Panc1 (cell line): ENCODE measurements around the gene ADORA1.

Experiments
- CTCF ChIP-seq: fragments of 450-650 bp; IDR thresholded peaks from 2 replicates; pipeline ENCODE4 v1.5.1; 2017; ENCODE audit warnings: mild to moderate bottlenecking
- POLR2AphosphoS5 ChIP-seq: IDR thresholded peaks from 2 replicates; pipeline ENCODE4 v1.6.1; 2012; ENCODE audit warnings: mild to moderate bottlenecking, low read depth, low read length, moderate library complexity
- TCF7L2 ChIP-seq: IDR thresholded peaks from 2 replicates; pipeline ENCODE4 v1.6.1; 2011; ENCODE audit warnings: mild to moderate bottlenecking, low read depth, low read length, inconsistent platforms

DNA sequence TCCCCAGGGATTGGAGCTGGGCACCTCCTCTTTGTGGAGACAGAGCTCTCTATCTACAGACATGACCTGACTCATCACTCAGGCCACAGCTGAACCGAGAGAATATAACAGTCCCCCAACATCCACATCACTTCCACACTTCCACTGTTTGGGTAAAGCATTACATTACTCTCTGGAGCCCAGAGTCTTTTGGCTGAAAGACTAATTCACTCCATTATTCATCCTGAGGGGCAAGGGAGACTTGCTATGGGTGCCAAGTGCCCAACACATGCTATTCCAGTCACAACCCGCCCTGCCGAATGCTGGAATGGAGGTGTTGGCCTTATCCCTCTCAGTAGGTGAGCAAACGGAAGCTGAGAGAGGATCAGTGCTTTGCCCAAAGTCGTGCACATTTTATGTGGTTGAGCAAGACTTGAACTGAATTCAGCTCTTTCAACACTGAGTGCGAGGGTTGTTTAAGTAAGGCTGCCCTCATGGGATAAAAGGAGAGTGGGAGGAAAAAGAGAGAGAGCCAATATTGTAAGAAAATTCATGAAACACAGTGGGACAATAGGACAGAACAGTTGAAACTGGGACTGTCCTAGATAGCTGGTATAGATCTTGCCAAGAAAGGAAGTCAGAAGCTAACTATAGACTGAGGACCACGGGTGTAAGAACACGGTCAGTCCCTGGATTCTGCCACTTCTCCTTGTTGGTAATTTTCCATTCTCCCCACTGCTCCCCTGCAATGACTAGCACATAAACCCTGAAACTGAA lies 72.5 kb downstream of the ADORA1 start:
- TF ChIP-seq CTCF, result no peak
- TF ChIP-seq POLR2AphosphoS5, result no peak
- TF ChIP-seq TCF7L2, result no peak
